Parathyroid adenoma (tissue), 2 donors: ENCODE results near the gene VNN1.

Source experiments
- H2AFZ ChIP-seq: fragments of 300-600 bp; sonication (generic); one replicate; pipeline ENCODE4 v1.7.0; 2017; ENCODE audit warnings: antibody characterized with exemption, mild to moderate bottlenecking
- H3K27ac ChIP-seq: fragments of 300-600 bp; sonication (generic); one replicate; pipeline ENCODE4 v1.7.0; 2017
- H3K27me3 ChIP-seq: fragments of 300-600 bp; sonication (generic); one replicate; pipeline ENCODE4 v1.7.0; 2017; ENCODE audit warnings: low read length; ENCODE audit not compliant: control insufficient read depth, insufficient read depth
- H3K36me3 ChIP-seq: fragments of 300-600 bp; sonication (generic); one replicate; pipeline ENCODE4 v1.7.0; 2017; ENCODE audit warnings: low read length; ENCODE audit not compliant: control insufficient read depth, insufficient read depth
- H3K4me1 ChIP-seq: fragments of 300-600 bp; sonication (generic); one replicate; pipeline ENCODE4 v1.7.0; 2017; ENCODE audit warnings: control low read depth
- H3K4me2 ChIP-seq: fragments of 300-600 bp; sonication (generic); one replicate; pipeline ENCODE4 v1.7.0; 2017; ENCODE audit warnings: low read length
- H3K4me3 ChIP-seq: fragments of 300-600 bp; sonication (generic); one replicate; pipeline ENCODE4 v1.7.0; 2017; ENCODE audit warnings: low read depth, low read length
- H3K79me2 ChIP-seq: fragments of 300-600 bp; sonication (generic); one replicate; pipeline ENCODE4 v1.7.0; 2017; ENCODE audit warnings: control low read depth
- H3K9ac ChIP-seq: fragments of 300-600 bp; sonication (generic); one replicate; pipeline ENCODE4 v1.7.0; 2017; ENCODE audit warnings: mild to moderate bottlenecking
- H3K9me3 ChIP-seq: fragments of 300-600 bp; sonication (generic); one replicate; pipeline ENCODE4 v1.7.0; 2017; ENCODE audit warnings: low read length; ENCODE audit not compliant: control insufficient read depth
- CTCF ChIP-seq: fragments of 300-600 bp; sonication (generic); IDR thresholded peaks from one replicate; pipeline ENCODE4 v1.7.0; 2017; ENCODE audit warnings: antibody characterized with exemption, mild to moderate bottlenecking
- donor health status: primary hyperparathyroidism.

VNN1 gene

DNA sequence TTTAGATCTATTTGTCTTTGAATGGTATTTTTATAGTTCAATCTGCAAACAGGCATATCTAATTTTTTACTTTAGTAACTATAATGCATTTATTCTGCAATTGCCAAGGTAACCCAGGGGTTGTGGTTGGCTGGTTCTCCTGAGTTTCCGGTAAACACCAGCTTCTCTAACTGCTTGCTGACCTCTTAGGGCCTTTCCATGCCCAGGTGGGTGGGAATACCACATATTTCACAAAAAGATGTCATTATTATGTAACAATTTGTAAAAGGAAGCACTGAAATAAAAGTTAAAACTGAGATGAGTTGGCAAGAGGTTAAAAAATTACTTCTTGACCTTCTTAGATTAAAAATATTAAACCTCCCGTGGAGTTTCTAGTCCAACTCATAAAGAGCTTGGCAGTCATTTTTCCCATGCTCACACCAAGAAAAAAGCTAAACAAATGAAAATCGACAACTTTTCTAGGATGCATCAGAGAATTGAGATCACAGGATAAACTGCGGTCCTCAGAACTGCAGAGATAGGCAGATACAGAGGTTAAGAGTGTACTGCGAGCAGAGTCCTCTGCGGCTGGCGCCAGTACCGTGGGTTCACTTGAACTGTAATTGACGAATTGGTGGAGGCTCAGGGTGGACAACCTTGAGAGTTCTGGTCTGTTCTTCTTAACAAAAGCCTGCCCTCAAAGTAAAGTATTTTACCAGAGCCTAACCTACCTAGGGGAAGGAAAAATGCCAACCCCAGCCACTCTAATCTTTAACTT lies 2.2 kb upstream of the VNN1 start:
- Histone ChIP-seq H3K27ac (no peak overlapping the region), H3K36me3 (no peaks in the 10 kb centered on the region), H3K4me3 (no peak overlapping the region), H3K27me3 (no peaks in the 10 kb centered on the region), H2AFZ (no peak overlapping the region), H3K9me3 (no peaks in the 10 kb centered on the region), H3K79me2 (no peaks in the 10 kb centered on the region), H3K4me1 (no peaks in the 10 kb centered on the region), H3K9ac (no peak overlapping the region), H3K4me2 (no peak overlapping the region)
- no peak for TF ChIP-seq CTCF

- Histone ChIP-seq H3K27ac (no peak overlapping the region), H3K9ac (no peak overlapping the region), H2AFZ (no peak overlapping the region), H3K9me3 (no peaks in the 10 kb centered on the region), H3K27me3 (no peaks in the 10 kb centered on the region), H3K36me3 (no peaks in the 10 kb centered on the region), H3K79me2 (no peaks in the 10 kb centered on the region), H3K4me1 (no peaks in the 10 kb centered on the region), H3K4me2 (no peak overlapping the region), H3K4me3 (no peak overlapping the region)
- TF ChIP-seq CTCF, result no peak
Measured at GRCh38 chr6:132715204-132715603, 1.3 kb upstream of the VNN1 start.

- H3K9ac ChIP-seq, result no peak overlapping the region
- H3K4me1 ChIP-seq, result no peaks in the 10 kb centered on the region
- H3K36me3 ChIP-seq, result no peaks in the 10 kb centered on the region
- no peak overlapping the region for H3K4me3 ChIP-seq
- TF ChIP-seq CTCF, result no peak
- H3K9me3 ChIP-seq, result no peaks in the 10 kb centered on the region
- no peak overlapping the region for H3K4me2 ChIP-seq
- H3K79me2 ChIP-seq, result no peaks in the 10 kb centered on the region
- H2AFZ ChIP-seq, result no peak overlapping the region
- no peaks in the 10 kb centered on the region for H3K27me3 ChIP-seq
- no peak overlapping the region for H3K27ac ChIP-seq
Measured at GRCh38 chr6:132714160-132714559, 305 bp upstream of the VNN1 start.

DNA sequence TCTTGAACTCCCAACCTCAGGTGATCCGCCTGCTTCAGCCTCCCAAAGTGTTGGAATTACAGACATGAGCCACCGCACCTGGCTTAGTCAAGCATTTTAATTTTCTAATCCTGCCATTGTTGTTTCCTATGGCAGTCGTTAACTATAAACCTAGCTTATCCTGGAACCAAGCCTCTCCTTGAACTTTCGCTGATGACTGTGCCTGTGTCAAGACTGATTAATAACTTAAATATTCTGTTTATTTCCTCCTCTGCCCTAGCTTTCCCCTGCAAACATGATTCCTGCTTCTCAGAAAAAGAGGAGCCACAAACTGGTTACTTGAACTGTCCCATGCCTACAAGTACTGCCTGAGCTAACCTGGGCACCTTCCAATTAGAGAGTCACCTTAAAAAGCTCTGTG lies 1.5 kb downstream of the VNN1 start:
- H3K4me3 ChIP-seq, result no peak overlapping the region
- no peaks in the 10 kb centered on the region for H3K27me3 ChIP-seq
- no peak overlapping the region for H3K9ac ChIP-seq
- no peak overlapping the region for H2AFZ ChIP-seq
- H3K36me3 ChIP-seq, result no peaks in the 10 kb centered on the region
- no peaks in the 10 kb centered on the region for H3K79me2 ChIP-seq
- H3K4me1 ChIP-seq, result no peaks in the 10 kb centered on the region
- no peaks in the 10 kb centered on the region for H3K9me3 ChIP-seq
- H3K4me2 ChIP-seq, result no peak overlapping the region
- no peak overlapping the region for H3K27ac ChIP-seq
- TF ChIP-seq CTCF, result no peak

DNA sequence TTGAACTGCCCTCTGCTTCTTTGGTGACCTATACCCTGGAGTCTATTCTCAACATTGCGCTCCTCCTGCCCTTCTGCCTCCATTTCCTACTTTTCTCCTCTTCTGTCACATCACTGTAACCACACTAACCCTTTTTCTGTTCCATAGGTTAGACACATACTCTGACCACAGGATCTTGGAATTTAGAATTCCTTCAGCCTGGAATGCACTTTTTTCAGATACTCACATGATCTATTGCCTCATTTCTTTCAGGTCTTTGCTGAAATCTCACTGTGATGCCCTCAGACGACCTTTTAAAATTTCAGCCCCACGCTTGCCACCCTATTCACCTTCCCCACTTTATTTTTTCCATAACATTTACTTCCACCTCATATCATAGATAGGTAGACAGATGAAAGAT lies 5.1 kb downstream of the VNN1 start:
- Histone ChIP-seq H3K9me3 (no peaks in the 10 kb centered on the region), H3K27ac (no peak overlapping the region), H3K79me2 (no peaks in the 10 kb centered on the region), H3K4me3 (no peak overlapping the region), H3K36me3 (no peaks in the 10 kb centered on the region), H2AFZ (no peak overlapping the region), H3K4me1 (no peaks in the 10 kb centered on the region), H3K9ac (no peak overlapping the region), H3K4me2 (no peak overlapping the region), H3K27me3 (no peaks in the 10 kb centered on the region)
- TF ChIP-seq CTCF, result no peak
